ENCODE measurements around the gene NEUROD1. TPM values are rescaled to one million over a fixed set of nuclear protein-coding genes. Genes with fewer than 3 reads are reported as not detected.
A peak's percentile ranks its signal among the peaks of the same experiment; 100 is the strongest.

Gene NEUROD1
- total RNA-seq, 1 donor, result not detected

- TF ChIP-seq CTCF (IDR thresholded peaks at IDR 0.05; ENCODE audit: insufficient read depth, low read depth, low read length), result peak; percentile 3
- peak within 1 kb of the TSS; percentile 59 for H3K4me3 ChIP-seq (ENCODE audit: low read depth, low read length)
- peak; percentile 2 for DNase-seq (ENCODE audit: low read depth)
Measured at GRCh38 chr2:181656450-181657291, 23.6 kb downstream of the NEUROD1 start, which contains the start of gene CERKL. TSS of gene CERKL (minus strand) at chr2:181657105. CDS start at chr2:181657006, 99 bp downstream.

GRCh38 chr2:181655519-181655918 is 24.8 kb downstream of the NEUROD1 start:
- DNase-seq (ENCODE audit: low read depth), result no peak
- TF ChIP-seq CTCF (IDR thresholded peaks at IDR 0.05; ENCODE audit: insufficient read depth, low read depth, low read length), result no peak
- H3K4me3 ChIP-seq (ENCODE audit: low read depth, low read length), result no peak overlapping the region

GRCh38 chr2:181649436-181649979 is 30.8 kb downstream of the NEUROD1 start:
- TF ChIP-seq CTCF (IDR thresholded peaks at IDR 0.05; ENCODE audit: insufficient read depth, low read depth, low read length), result no peak
- DNase-seq (ENCODE audit: low read depth), result no peak
- no peak overlapping the region for H3K4me3 ChIP-seq (ENCODE audit: low read depth, low read length)

GRCh38 chr2:181648478-181649155 is 31.7 kb downstream of the NEUROD1 start:
- TF ChIP-seq CTCF (IDR thresholded peaks at IDR 0.05; ENCODE audit: insufficient read depth, low read depth, low read length), result no peak
- no peak for DNase-seq (ENCODE audit: low read depth)
- no peak overlapping the region for H3K4me3 ChIP-seq (ENCODE audit: low read depth, low read length)

- H3K4me3 ChIP-seq (ENCODE audit: low read depth, low read length), result no peak overlapping the region
- no peak for TF ChIP-seq CTCF (IDR thresholded peaks at IDR 0.05; ENCODE audit: insufficient read depth, low read depth, low read length)
- DNase-seq (ENCODE audit: low read depth), result no peak
Measured at GRCh38 chr2:181646415-181646987, 33.8 kb downstream of the NEUROD1 start.

- DNase-seq (ENCODE audit: low read depth), result no peak
- no peak for TF ChIP-seq CTCF (IDR thresholded peaks at IDR 0.05; ENCODE audit: insufficient read depth, low read depth, low read length)
- no peak overlapping the region for H3K4me3 ChIP-seq (ENCODE audit: low read depth, low read length)
Measured at GRCh38 chr2:181643151-181643550, 37.2 kb downstream of the NEUROD1 start.
